ENCODE results near the gene PRR5L. TPM values are rescaled to one million over a fixed set of nuclear protein-coding genes. Genes with fewer than 3 reads are reported as not detected.

Gene PRR5L
- polyA plus RNA-seq, 1 of the 3 experiments (the other 2 are of a cell fraction), result 0.46 TPM

DNA sequence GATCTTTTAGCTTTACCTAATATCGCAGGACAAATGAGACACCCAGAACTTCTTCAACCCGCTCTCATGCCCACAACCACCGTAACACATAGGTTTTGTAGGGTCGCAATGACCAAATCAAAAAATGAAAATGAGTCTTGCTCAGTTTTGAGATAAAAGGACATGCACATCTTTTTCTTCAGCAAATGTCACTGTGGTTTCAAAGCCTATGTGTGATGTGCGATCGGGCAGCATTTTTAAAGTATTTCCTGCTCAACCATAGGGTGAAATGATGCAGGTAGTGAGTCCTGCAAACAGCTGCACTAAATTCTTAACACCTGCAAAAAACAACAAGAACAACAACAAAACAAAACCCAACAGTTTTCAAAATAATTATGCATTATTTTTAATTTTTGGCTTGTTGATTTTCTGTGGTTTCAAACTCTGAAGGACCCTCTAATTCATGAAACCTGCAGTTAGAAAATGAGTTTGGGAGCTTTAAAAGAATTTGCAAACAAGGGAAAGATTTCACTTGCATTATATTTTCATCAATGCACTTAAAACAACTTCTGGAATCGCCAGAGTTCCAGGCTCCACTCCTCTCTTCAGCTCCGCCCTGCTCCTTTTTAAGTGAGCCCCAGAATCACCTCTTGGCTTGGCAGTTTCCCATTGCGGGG lies 79.4 kb downstream of the PRR5L start (continued):
- TF ChIP-seq, protein P1, sequence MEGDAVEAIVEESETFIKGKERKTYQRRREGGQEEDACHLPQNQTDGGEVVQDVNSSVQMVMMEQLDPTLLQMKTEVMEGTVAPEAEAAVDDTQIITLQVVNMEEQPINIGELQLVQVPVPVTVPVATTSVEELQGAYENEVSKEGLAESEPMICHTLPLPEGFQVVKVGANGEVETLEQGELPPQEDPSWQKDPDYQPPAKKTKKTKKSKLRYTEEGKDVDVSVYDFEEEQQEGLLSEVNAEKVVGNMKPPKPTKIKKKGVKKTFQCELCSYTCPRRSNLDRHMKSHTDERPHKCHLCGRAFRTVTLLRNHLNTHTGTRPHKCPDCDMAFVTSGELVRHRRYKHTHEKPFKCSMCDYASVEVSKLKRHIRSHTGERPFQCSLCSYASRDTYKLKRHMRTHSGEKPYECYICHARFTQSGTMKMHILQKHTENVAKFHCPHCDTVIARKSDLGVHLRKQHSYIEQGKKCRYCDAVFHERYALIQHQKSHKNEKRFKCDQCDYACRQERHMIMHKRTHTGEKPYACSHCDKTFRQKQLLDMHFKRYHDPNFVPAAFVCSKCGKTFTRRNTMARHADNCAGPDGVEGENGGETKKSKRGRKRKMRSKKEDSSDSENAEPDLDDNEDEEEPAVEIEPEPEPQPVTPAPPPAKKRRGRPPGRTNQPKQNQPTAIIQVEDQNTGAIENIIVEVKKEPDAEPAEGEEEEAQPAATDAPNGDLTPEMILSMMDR (IDR thresholded peaks at IDR 0.05), result no peak

DNA sequence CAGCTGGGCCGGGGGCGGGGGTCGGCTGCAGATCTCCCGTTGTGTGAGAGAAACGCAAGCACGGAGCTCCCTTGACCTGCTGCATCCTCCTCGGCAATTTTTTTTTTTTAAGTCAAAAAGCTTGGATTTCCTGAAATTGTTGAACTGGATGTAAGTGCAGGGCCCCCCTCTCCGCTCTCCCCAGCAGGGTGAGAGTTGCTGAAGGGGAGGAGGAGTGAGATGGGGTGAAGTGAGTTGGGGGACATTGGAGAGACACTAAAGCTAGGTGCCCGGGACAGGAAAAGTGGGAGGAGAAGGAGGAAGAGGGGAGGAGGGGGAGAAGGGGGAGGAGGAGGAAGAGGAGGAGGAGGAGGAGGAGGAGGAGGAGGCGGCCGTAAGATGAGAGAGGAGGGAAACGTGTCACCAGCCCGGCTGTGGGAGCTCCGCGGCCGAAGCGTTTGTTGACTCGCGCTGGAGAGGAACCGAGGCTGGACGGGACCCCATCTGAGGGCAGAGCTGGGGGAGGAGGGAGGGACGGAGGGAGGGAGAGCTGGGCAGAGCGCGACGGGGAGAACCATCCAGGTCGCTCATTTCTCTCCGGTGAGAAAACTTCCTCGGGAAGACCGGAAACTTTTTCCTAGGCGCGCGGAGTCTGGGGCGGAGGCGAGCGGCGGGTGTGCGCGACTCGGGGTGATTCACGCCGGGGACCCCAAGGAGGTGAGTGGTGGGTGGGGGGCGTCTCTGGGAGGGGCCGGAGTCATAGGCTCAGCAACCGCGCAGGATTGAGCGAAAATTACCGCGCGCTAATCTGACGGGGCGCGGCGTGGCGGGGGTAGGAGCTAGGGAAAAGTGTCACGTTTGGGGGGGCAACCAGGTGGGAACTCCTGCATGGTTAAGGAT lies 80.2 kb downstream of the PRR5L start:
- Histone ChIP-seq H3K4me1 (ENCODE audit: control insufficient read depth in 1 of 2, insufficient read depth in 2 of 2, low read depth in 1 of 2, low read length in 1 of 2) (peaks cover 14 to 26% of the 10 kb centered on the region in 2 experiments; a peak in 2 of 4 replicates), H2AFZ (ENCODE audit: low read depth) (peak overlapping the region; percentile 93), H3K4me2 (peak overlapping the region; percentile 98), H3K4me3 (ENCODE audit: low read depth in 2 of 2, low read length in 1 of 2) (peak overlapping the region; percentile 50 to 70), H3K79me2 (ENCODE audit: insufficient read depth) (no peaks in the 10 kb centered on the region), H3K9me2 (no peaks in the 10 kb centered on the region), H3K9ac (no peak overlapping the region), H3K9me3 (no peaks in the 10 kb centered on the region), H4K20me1 (ENCODE audit: insufficient read depth) (no peaks in the 10 kb centered on the region), H3K27me3 (ENCODE audit: insufficient read depth) (peaks cover 37% of the 10 kb centered on the region; the same call in 1 of the 2 replicates), H3K27ac (ENCODE audit: low read depth in 2 of 2, low read length in 1 of 2) (no peak overlapping the region), H3K36me3 (replicated peaks in 1 of 2; ENCODE audit: control insufficient read depth in 1 of 2, insufficient read depth in 2 of 2, low read length in 1 of 2) (no peaks in the 10 kb centered on the region), H3F3A (replicated peaks; ENCODE audit: insufficient read depth) (peaks cover 3% of the 10 kb centered on the region)
- WGBS (ENCODE audit: low lambda C conversion rate), result 9% methylated on average over 45 of the region's 55 CpGs
- ChIA-PET CTCF (interaction anchor here (0.9 to 2.5 kb wide), 6 partner anchors 12 to 117 kb away, joined by 3 to 10 read pairs (median 4); no protein-coding TSS in a partner anchor), POLR2A (no interaction called here)
- peak; percentile 49 for DNase-seq
- no peak for TF ChIP-seq MEF2A (IDR thresholded peaks at IDR 0.05; ENCODE audit: borderline replicate concordance, low read depth)

DNA sequence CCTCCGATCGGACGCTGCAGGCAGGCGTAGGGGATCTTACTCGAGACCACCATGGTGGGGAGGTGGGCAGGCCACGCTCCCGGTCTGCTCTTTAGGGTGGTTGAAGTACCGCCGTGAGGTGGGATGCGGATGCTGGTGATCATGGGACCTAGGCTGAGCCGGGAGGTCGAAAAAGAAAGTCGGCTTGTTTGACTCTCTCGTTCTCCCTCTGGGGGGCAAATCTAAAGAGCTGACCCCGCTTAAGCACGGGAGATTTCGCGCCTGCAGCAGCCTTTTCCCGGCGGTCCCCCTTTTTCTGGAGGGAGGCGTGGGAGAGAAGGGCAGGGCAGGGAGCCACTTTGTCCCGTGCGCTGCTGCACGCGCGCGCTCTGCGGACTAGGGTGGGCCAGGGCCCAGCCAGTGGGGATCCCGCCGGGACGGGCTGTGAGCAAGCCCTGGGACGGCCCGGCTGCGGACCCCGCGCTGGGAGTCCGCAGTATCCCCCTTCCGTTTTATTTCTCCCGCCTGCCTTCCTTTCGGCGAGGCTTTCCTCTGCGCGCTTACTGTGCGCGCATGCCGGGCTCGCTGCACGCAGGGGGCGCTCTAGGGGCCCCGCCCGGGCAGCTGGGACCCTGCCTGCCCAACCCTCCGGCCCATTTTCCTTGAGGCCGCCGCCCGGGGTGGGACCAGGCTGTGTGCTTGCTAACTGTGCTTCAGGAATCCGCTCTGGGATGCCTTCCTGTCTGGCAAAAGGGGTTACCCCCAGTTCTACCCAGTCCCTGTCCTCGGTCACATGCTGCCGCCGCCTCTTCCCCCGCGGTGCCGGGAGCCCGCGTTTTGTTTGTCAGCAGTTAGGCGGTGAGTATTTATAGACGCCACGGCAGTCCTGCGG lies 81.0 kb downstream of the PRR5L start:
- H3K36me3 ChIP-seq (replicated peaks in 1 of 2; ENCODE audit: control insufficient read depth in 1 of 2, insufficient read depth in 2 of 2, low read length in 1 of 2), result no peaks in the 10 kb centered on the region

More for the DNA sequence above, 81.0 kb downstream of the PRR5L start:
- Histone ChIP-seq H3K9me3 (no peaks in the 10 kb centered on the region), H3K9me2 (no peaks in the 10 kb centered on the region), H3K4me3 (ENCODE audit: low read depth in 2 of 2, low read length in 1 of 2) (peak overlapping the region; percentile 50 to 70), H3K27me3 (ENCODE audit: insufficient read depth) (peaks cover 37% of the 10 kb centered on the region; the same call in 1 of the 2 replicates), H3K27ac (ENCODE audit: low read depth in 2 of 2, low read length in 1 of 2) (no peak overlapping the region), H3K4me1 (ENCODE audit: control insufficient read depth in 1 of 2, insufficient read depth in 2 of 2, low read depth in 1 of 2, low read length in 1 of 2) (peaks cover 14 to 26% of the 10 kb centered on the region in 2 experiments; a peak in 2 of 4 replicates), H3F3A (replicated peaks; ENCODE audit: insufficient read depth) (peaks cover 3% of the 10 kb centered on the region), H3K79me2 (ENCODE audit: insufficient read depth) (no peaks in the 10 kb centered on the region), H3K9ac (no peak overlapping the region), H4K20me1 (ENCODE audit: insufficient read depth) (no peaks in the 10 kb centered on the region), H2AFZ (ENCODE audit: low read depth) (peak overlapping the region; percentile 93), H3K4me2 (peak overlapping the region; percentile 98)
- POLR2A ChIA-PET, result no interaction called here
- TF ChIP-seq, protein P2, sequence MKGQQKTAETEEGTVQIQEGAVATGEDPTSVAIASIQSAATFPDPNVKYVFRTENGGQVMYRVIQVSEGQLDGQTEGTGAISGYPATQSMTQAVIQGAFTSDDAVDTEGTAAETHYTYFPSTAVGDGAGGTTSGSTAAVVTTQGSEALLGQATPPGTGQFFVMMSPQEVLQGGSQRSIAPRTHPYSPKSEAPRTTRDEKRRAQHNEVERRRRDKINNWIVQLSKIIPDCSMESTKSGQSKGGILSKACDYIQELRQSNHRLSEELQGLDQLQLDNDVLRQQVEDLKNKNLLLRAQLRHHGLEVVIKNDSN (IDR thresholded peaks at IDR 0.05; ENCODE audit: borderline replicate concordance, low read depth), result 0 out of 2 replicates have a peak, but pooled peaks have one; percentile 18
- TF ChIP-seq, protein P3, sequence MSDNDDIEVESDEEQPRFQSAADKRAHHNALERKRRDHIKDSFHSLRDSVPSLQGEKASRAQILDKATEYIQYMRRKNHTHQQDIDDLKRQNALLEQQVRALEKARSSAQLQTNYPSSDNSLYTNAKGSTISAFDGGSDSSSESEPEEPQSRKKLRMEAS (IDR thresholded peaks at IDR 0.05; ENCODE audit: low read depth), result peak; percentile 45; the same call in 1 of the 2 replicates
- TF ChIP-seq, protein P1 (IDR thresholded peaks at IDR 0.05), result peak; percentile 69
- TF ChIP-seq, protein P4, sequence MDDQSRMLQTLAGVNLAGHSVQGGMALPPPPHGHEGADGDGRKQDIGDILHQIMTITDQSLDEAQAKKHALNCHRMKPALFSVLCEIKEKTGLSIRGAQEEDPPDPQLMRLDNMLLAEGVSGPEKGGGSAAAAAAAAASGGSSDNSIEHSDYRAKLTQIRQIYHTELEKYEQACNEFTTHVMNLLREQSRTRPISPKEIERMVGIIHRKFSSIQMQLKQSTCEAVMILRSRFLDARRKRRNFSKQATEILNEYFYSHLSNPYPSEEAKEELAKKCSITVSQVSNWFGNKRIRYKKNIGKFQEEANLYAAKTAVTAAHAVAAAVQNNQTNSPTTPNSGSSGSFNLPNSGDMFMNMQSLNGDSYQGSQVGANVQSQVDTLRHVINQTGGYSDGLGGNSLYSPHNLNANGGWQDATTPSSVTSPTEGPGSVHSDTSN (IDR thresholded peaks at IDR 0.05), result no peak
- under 1% methylated on average over 40 of the region's 68 CpGs for WGBS (ENCODE audit: low lambda C conversion rate)
- DNase-seq, result peak; percentile 79
- CTCF ChIA-PET, result interaction anchor here (0.9 to 2.5 kb wide), 13 partner anchors 9 to 116 kb away, joined by 3 to 10 read pairs (median 3); no protein-coding TSS in a partner anchor

Measured in SK-N-SH (cell line).